GM10266 (cell line): ENCODE results near the gene TUBB1.

Experiments used
- DNase-seq: peaks from one replicate; pipeline ENCODE4 v3.0.0; 2012; ENCODE audit errors: extremely low spot score
- TF ChIP-seq, protein P1 (sequence below): IDR thresholded peaks from 2 replicates; pipeline ENCODE4 v1.5.1; 2012; ENCODE audit warnings: mild to moderate bottlenecking, low read depth; ENCODE audit not compliant: control insufficient read depth, insufficient read depth; ENCODE audit errors: missing control alignments

The TUBB1 gene

DNA sequence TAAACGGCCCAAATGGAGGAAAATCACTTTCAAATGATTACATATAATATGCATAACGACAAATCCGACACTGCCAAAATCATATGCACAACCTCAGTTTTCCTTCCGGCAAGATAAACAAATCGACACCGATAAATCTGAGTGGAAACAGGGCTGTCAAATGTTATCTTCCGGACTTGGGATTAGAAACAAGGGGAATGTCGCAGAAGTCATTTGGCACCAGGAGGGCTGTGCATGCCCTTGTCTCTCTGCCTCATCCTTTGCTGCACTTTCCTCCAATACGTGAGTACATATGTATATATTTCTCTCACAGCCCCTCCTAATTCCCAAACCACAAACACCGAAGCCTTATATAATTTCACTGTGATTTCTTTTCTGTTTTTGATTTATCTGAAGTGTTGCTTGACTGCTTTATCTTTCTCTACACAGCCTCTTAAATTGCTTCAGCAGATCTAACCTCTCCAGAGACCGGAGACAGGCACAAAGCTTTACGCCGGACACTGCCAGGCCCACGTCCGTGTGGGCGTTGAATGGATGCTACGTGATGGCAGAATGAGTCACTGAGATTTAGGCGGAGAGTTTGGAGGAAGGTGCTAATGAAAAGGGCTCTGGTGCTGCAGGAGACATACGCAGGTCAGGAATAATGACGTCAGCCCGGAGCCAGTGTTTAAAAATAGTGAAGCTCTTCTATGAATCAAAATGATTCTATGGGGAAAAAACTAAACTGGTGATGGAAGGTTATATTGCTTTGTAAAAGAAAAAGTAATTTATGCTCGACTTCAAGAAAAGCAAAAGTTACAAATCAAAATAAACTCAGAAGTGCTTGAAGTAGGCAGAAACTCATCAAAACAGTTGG, 44.4 kb downstream of the TUBB1 start:
- TF ChIP-seq, protein P1, sequence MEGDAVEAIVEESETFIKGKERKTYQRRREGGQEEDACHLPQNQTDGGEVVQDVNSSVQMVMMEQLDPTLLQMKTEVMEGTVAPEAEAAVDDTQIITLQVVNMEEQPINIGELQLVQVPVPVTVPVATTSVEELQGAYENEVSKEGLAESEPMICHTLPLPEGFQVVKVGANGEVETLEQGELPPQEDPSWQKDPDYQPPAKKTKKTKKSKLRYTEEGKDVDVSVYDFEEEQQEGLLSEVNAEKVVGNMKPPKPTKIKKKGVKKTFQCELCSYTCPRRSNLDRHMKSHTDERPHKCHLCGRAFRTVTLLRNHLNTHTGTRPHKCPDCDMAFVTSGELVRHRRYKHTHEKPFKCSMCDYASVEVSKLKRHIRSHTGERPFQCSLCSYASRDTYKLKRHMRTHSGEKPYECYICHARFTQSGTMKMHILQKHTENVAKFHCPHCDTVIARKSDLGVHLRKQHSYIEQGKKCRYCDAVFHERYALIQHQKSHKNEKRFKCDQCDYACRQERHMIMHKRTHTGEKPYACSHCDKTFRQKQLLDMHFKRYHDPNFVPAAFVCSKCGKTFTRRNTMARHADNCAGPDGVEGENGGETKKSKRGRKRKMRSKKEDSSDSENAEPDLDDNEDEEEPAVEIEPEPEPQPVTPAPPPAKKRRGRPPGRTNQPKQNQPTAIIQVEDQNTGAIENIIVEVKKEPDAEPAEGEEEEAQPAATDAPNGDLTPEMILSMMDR: no peak
- DNase-seq: no peak

DNA sequence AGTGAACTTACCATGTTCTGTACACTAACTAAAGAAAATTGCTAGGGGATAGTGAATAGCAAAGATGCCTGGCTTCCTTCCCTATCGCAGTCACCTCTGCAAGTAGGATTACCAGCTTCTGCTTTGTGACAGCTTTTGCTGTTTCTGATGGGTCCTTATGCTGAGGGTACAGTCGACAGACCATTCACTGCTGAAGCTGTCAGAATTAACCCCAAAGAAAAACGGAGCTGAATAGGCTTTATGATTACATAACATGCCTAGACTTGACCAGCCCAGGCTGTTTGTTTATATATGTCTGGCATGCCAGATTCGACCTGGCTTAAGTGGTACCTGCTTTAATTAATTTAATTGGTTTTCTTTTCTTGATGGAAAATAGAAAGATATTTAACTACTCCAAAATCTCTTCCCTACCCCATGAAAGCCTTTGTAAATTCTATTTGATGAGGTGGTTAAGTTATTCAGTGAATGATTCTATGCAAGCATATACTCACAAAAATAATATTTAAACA, 45.0 kb downstream of the TUBB1 start:
- TF ChIP-seq, protein P1: no peak
- DNase-seq: no peak

DNA sequence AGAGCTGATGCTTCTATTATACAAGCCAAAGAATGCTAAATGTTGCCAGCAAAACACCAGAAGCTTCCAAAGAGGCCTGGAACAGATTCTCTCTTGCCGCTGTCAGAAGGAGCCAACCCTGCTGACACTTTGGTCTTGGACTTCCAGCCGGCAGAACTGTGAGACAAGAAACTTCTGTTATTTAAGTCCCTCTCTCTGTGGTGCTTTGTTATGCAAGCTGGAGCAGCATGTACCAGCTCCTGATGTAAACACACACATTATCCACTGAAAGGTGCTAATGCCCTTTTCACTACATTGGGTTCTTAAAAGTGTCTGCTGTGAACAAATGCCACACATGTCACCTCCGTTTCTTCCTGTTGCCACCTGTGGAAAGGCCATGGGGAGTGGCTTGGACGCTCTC, 49.3 kb downstream of the TUBB1 start:
- DNase-seq: no peak
- TF ChIP-seq, protein P1: no peak

DNA sequence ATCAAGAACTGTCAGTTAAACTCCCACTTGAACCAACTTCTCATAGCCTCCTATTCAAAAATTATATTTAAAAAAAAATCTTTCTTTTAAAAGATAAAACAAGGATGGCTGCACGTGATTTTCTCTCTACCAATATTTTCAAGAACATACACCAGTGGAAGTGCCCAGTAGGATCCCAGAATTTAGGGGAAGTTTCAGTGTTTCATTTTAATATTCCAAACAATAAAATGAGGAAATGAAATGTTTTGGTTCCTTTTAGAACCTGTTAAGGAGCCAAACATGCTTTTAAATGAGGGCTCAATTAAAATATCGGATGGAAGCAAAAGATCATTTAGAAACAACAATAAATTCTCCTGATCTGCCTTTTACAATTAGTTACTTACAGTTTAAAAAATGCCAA, 49.8 kb downstream of the TUBB1 start:
- DNase-seq: no peak
- TF ChIP-seq, protein P1: no peak

DNA sequence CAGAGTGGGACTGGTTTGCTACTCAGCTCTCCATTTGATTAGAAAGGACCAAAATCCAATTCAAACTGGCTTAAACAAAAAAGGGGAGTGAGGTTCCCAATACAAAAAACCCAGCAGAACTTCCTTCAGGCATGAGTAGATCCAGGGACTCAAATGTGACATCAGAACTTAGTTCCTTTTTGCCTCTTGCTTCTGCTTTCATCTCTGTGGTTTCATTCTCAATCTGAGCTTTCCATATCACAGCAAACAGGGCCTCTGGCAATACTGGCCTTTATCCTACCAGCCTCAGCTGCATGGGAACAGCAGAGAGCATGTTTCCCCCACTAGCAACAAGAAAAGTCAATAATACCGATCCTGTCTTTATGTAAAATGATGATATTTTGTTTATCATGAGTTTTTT, 52.0 kb downstream of the TUBB1 start:
- DNase-seq: no peak
- TF ChIP-seq, protein P1: no peak

DNA sequence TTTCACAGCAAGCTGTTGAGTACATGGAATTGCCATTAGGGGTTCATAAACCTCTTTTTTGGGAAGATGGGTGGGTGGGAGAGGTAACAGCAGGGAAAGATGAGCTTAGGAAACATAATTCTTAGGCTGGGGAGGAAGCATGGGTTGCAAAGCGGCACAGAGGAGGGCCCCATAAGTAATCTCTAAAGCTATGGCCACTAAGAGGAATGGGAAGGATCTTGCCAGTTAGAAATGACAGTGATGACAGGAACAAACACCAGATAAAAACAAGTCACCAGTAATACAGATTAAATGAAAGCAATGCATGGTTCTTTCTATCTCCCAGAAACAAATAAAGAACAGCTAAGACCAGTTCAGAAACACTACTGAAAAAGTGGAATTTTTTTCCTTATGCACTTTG, 54.4 kb downstream of the TUBB1 start:
- TF ChIP-seq, protein P1: no peak
- no peak for DNase-seq

DNA sequence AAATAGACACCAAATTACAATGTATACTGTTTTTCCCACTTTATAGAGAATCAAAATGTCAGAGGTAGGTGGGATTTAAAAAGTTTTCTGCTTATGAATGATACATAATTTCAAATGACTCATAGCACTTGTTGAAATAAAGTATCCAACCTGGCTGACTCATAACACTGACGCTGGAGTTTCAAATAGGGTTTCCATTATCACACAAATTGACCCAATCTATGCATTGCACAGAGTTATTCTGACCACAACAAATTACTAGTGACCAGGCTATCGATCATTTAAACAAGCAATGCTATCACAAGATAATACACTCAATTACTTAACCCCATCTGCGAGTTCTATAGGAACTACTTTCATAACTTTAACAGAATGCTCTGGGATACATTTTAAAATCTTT, 55.2 kb downstream of the TUBB1 start:
- DNase-seq: no peak
- TF ChIP-seq, protein P1: no peak
